Measurements from ENCODE around the gene TMPRSS12.
"Not testable (repeated sequence)": the region's sequence is repeated elsewhere in the genome, so short reads cannot be mapped to it uniquely, and the experiment has no call there.

Gene TMPRSS12

DNA sequence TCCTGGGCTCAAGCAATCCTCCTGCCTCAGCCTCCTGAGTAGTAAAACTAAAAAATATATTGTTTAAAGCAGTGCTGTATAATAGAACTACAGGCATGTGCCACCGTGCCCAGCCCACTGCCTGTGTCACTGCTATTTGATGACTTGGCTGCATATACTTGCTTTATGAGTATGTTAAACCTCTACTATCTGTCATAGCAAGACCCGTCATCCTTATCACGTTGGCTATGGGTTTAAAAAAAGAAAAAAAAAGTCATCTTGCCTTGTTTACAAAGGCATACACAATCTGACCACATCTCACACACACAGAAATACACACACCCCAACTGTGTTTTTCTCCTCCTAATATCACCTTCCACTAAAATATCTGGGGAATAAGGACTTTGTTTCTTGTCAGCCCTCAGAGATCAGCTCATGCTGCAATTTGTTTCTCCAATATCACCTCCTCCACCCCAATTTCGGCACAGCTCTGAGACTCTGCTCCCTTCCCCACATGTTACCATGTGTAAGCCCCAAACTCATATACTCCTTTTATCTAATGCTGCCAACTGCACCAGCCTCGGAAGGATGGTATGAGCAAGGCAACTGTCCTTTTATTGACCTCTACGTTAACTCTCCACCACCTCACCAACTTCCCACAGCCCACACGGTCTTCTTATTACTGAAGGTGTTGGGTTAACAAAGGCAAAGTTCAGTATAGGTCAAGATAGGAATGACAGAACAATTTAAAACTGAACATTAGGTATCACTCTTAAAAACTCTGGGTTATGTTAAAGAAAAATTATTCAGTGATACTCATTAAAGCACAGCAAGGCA, 802 bp upstream of the TMPRSS12 start:
- no peak overlapping the region for H3K27ac ChIP-seq
- TF ChIP-seq, protein P1, sequence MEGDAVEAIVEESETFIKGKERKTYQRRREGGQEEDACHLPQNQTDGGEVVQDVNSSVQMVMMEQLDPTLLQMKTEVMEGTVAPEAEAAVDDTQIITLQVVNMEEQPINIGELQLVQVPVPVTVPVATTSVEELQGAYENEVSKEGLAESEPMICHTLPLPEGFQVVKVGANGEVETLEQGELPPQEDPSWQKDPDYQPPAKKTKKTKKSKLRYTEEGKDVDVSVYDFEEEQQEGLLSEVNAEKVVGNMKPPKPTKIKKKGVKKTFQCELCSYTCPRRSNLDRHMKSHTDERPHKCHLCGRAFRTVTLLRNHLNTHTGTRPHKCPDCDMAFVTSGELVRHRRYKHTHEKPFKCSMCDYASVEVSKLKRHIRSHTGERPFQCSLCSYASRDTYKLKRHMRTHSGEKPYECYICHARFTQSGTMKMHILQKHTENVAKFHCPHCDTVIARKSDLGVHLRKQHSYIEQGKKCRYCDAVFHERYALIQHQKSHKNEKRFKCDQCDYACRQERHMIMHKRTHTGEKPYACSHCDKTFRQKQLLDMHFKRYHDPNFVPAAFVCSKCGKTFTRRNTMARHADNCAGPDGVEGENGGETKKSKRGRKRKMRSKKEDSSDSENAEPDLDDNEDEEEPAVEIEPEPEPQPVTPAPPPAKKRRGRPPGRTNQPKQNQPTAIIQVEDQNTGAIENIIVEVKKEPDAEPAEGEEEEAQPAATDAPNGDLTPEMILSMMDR (IDR thresholded peaks at IDR 0.05): no peak
- TF ChIP-seq ZFX (IDR thresholded peaks at IDR 0.05; ENCODE audit: borderline replicate concordance): no peak

DNA sequence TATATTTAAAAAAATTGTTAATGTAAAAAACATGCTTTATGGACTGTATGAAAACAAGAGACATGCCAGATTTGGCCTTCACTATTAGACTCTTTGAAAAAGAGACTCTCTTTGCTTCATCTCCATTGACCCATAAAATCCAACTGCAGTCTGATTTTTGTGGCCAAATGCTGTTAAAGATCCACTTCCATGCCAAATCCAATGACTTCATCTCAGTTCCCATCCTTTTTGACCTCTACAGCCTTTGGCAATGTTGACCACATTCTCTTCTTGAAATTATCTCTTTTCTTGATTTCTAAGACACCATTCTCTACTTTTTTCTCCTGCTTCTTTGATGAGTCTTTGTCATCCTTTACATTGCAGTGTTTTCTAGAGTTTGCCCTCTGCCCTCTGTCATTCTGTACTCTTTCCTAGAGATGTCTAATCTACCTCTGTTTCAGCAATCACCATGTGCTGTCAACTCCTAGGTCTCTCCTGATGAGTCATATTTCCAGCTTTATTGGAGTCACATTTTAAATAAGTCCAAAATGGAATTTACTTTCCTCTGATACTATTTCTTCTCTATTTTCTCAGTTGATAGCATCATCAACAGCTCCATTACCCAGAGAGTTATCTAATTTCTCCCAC, 2.4 kb downstream of the TMPRSS12 start:
- TF ChIP-seq ZFX (IDR thresholded peaks at IDR 0.05; ENCODE audit: borderline replicate concordance): no peak
- TF ChIP-seq, protein P1 (IDR thresholded peaks at IDR 0.05): no peak
- no peak overlapping the region for H3K27ac ChIP-seq

DNA sequence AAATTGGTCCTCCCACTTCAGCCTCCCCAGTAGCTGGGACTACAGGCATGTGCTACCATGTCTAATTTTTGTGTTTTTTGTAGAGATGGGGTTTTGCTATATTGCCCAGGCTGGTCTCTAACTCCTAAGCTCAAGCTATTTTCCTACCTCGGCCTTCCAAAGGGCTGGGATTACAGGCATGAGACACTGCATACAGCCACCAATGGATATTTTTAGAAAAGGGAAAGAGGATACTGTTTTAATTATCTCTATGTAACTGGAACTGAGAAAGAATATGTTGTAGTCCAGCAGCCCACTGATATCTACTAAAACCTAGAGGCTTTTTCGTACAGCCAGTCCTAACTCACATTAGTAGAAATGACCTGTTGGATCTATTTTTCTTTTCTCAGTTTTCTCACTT, 6.2 kb downstream of the TMPRSS12 start:
- H3K27ac ChIP-seq: no peak overlapping the region
- no peak for TF ChIP-seq ZFX (IDR thresholded peaks at IDR 0.05; ENCODE audit: borderline replicate concordance)
- TF ChIP-seq, protein P1 (IDR thresholded peaks at IDR 0.05): no peak

DNA sequence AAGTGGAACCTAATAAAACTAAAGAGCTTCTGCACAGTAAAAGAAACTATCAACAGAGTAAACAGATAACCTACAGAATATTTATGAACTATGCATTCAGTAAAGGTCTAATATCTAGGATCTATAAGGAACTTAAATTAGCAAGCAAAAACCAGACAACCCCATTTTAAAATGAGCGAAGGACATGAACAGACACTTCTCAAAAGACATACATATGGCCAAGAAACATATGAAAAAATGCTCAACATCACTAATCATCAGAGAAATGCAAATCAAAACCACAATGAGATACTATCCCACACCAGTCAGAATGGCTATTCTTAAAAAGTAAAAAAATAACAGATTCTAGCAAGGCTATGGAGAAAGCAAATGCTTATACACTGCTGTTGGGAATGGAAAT, 12.5 kb downstream of the TMPRSS12 start:
- not testable (repeated sequence) for H3K27ac ChIP-seq

DNA sequence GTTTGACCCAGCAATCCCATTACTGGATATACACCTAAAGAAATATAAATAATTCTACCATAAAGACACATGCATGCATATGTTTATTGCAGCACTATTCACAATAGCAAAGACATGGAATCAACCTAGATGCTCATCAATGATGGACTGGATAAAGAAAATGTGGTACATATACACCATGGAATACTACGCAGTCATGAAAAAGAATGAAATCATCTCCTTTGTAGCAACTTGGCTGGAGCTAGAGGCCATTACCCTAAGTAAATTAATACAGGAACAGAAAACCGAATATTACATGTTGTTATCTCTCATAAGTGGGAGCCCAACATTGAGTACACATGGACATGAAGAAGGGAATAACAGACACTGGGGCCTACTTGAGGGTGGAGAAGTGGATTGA, 13.0 kb downstream of the TMPRSS12 start:
- H3K27ac ChIP-seq: not testable (repeated sequence)

DNA sequence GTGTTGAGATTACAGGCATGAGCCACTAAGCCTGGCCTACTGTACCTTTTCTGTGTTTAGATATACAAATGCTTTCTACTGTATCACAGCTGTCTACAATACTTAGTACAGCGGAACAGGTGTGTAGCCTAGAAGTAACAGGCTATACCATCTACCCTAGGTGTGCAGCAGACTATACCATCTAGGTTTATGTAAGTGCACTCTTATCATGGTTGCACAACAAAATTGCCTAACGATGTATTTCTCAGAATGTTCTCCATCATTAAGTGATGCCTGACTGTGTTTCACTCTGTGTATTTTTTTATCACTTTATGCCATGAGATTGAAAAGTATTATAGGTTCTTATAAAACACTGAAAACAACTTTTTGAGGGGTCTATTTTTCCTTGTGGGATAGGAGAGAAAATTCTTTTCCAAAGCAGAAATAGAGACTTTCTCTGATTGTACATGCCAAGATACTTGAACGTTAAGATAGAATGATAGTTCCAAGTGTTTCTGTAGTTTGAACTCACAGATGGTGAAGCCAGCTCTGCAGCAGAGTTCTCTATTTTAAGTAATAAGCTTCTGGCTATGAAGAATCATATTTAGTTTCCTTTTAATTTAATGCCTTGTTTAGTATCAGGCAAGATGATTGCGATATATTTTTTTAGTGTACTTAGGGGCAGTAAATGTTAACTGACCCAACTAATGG, 17.0 kb downstream of the TMPRSS12 start:
- TF ChIP-seq, protein P1 (IDR thresholded peaks at IDR 0.05): no peak
- TF ChIP-seq ZFX (IDR thresholded peaks at IDR 0.05; ENCODE audit: borderline replicate concordance): no peak
- no peak overlapping the region for H3K27ac ChIP-seq

DNA sequence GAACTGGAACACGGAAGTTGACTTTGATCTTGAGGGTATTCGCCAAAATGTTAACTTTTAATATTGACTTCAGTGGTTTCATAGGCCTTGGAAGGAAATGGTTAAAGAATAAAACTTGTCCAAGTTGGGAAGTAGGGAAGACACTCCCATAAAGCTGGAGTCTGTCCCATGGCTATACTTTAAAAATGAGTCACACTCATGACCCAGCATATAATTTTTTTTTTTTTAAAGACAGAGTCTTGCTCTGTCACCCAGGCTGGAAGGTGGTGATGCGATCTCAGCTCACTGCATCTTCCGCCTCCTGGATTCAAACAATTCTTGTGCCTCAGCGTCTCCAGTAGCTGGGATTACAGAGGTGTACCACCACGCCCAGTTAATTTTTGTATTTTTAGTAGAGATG, 19.6 kb downstream of the TMPRSS12 start:
- H3K27ac ChIP-seq: no peak overlapping the region

More for the DNA sequence above, 19.6 kb downstream of the TMPRSS12 start:
- no peak for TF ChIP-seq ZFX (IDR thresholded peaks at IDR 0.05; ENCODE audit: borderline replicate concordance)
- TF ChIP-seq, protein P1 (IDR thresholded peaks at IDR 0.05): no peak
